ENCODE measurements around the gene CARMIL3. TPM values are rescaled to one million over a fixed set of nuclear protein-coding genes. Genes with fewer than 3 reads are reported as not detected.

Gene CARMIL3
- total and polyA plus RNA-seq, 2 of the 4 experiments (the other 2 are of a cell fraction): under 0.01 TPM; not detected in 1

GRCh38 chr14:24086193-24086955 is 34.6 kb downstream of the CARMIL3 start:
- ChIA-PET CTCF (interaction anchor here (1.7 kb wide), 1 partner anchor 28 kb away, joined by 6 read pairs; no protein-coding TSS in a partner anchor), POLR2A (ENCODE audit: unreplicated experiment) (no interaction called here)
- intact Hi-C loops (cut with micrococcal nuclease) (no loop called here), in situ Hi-C loops (cut with MboI; ENCODE audit: low sequenced_read_pairs) (no loop called here), dilution Hi-C loops (cut with HindIII; ENCODE audit: low sequenced_read_pairs, unreplicated experiment) (no loop called here)
- no peaks in the 10 kb centered on the region for H3K36me3 ChIP-seq (ENCODE audit: control insufficient read depth, insufficient read depth, low read length)
- no CpG with 5 or more reads among the region's 3 CpGs for WGBS, 2 experiments (ENCODE audit: extremely low coverage in 2 of 2, insufficient read length in 1 of 2)
- no peak overlapping the region for H3K14ac ChIP-seq (replicated peaks; ENCODE audit: low read depth, low read length)
- no peak overlapping the region for H4K5ac ChIP-seq (ENCODE audit: low read depth, low read length)
- H2BK120ac ChIP-seq (ENCODE audit: low read depth, low read length): no peak overlapping the region
- H4K8ac ChIP-seq (ENCODE audit: low read depth in 2 of 2, low read length in 2 of 2): no peak overlapping the region
- no peak overlapping the region for H2AK9ac ChIP-seq (replicated peaks; ENCODE audit: low read depth, low read length, poor library complexity)
- no peak overlapping the region for H2BK15ac ChIP-seq (ENCODE audit: low read depth, low read length)
- ATAC-seq (ENCODE audit: low read depth) (no peak), DNase-seq (no peak)
- H2BK20ac ChIP-seq (ENCODE audit: low read depth, low read length): no peak overlapping the region
- peaks cover 47% of the 10 kb centered on the region for H3K27me3 ChIP-seq (ENCODE audit: control insufficient read depth, insufficient read depth, low read length)
- no peaks in the 10 kb centered on the region for H3K9me3 ChIP-seq (ENCODE audit: control insufficient read depth, insufficient read depth, low read length)
- no peak overlapping the region for H3K4ac ChIP-seq (ENCODE audit: low read depth, low read length)
- no peaks in the 10 kb centered on the region for H3K79me1 ChIP-seq (ENCODE audit: low read depth in 1 of 2, low read length in 2 of 2)
- no peak overlapping the region for H3K9ac ChIP-seq (ENCODE audit: low read depth, low read length)
- no peaks in the 10 kb centered on the region for H3K9me1 ChIP-seq (ENCODE audit: insufficient read depth, low read length)
- no peak overlapping the region for H3K4me3 ChIP-seq (ENCODE audit: insufficient read depth, low read depth, low read length)
- no peaks in the 10 kb centered on the region for H4K20me1 ChIP-seq (ENCODE audit: insufficient read depth, low read length)
- H3K27ac ChIP-seq (ENCODE audit: insufficient read depth, low read length): no peak overlapping the region
- H3K56ac ChIP-seq (ENCODE audit: extremely low read depth, insufficient read depth, low read length): no peak overlapping the region
- H3K18ac ChIP-seq (ENCODE audit: low read depth, low read length): no peak overlapping the region
- no peaks in the 10 kb centered on the region for H3K4me1 ChIP-seq (ENCODE audit: control insufficient read depth, insufficient read depth, low read length)
- H2BK5ac ChIP-seq (ENCODE audit: low read depth, low read length, poor library complexity, severe bottlenecking): no peak overlapping the region
- H3K23ac ChIP-seq (ENCODE audit: low read depth, low read length): no peak overlapping the region
- H3K4me2 ChIP-seq (ENCODE audit: low read depth, low read length): no peak overlapping the region
- H2AK5ac ChIP-seq (ENCODE audit: low read depth, low read length): no peak overlapping the region
- no peak overlapping the region for H2AFZ ChIP-seq (replicated peaks; ENCODE audit: low read length, poor library complexity)
- TF ChIP-seq CHD1 (IDR thresholded peaks at IDR 0.05; ENCODE audit: low read depth, low read length) (no peak), RFX5 (IDR thresholded peaks at IDR 0.05; ENCODE audit: low read depth, low read length) (no peak), CEBPB (IDR thresholded peaks at IDR 0.05; ENCODE audit: low read depth, low read length) (no peak), NFE2L2 (IDR thresholded peaks at IDR 0.05; ENCODE audit: low read depth, low read length) (no peak), RCOR1 (IDR thresholded peaks at IDR 0.05; ENCODE audit: insufficient replicate concordance, low read length) (no peak), MAZ (IDR thresholded peaks at IDR 0.05; ENCODE audit: borderline replicate concordance, low read depth, low read length) (no peak)
- H4K91ac ChIP-seq (ENCODE audit: insufficient read depth, low read depth, low read length): no peak overlapping the region
- no TSS peak for BruUV-seq (replicated peaks)

All from IMR-90 (cell line).